Gastrocnemius medialis (tissue), 4 donors: ENCODE results near the gene ARF1. TPM values are rescaled to one million over a fixed set of nuclear protein-coding genes. Genes with fewer than 3 reads are reported as not detected.

ENCODE experiments used
- ATAC-seq, 2 donors: fragments of 150-250 bp; one replicate each; pipeline ENCODE4 v1.9.1; 2016
- DNase-seq, 2 donors: peaks; one replicate each; pipeline ENCODE4 v3.0.0-alpha.2; 2019
- H3K27ac ChIP-seq, 4 donors: fragments of 200-600 bp; sonication (generic); 1 replicate in 1 of 4; 2 replicates in 3 of 4; pipeline ENCODE4 v1.5.1; 2016 to 2018; ENCODE audit warnings: mild to moderate bottlenecking in 2 of 4, moderate library complexity in 1 of 4
- H3K27me3 ChIP-seq, 3 donors: fragments of 200-600 bp; sonication (generic) in 2 of 3; 1 replicate in 1 of 3; 2 replicates in 2 of 3; pipeline versions ENCODE4 v1.5.1 to v1.6.0; 2016 to 2019; ENCODE audit warnings: mild to moderate bottlenecking in 1 of 3, moderate library complexity in 1 of 3
- H3K36me3 ChIP-seq, 2 donors: fragments of 200-600 bp; sonication (generic) in 1 of 2; one replicate each; pipeline ENCODE4 v1.5.1; 2017 to 2018
- H3K4me1 ChIP-seq, 2 donors: fragments of 200-600 bp; sonication (generic) in 1 of 2; one replicate each; pipeline ENCODE4 v1.5.1; 2016 to 2017; ENCODE audit warnings: mild to moderate bottlenecking in 2 of 2
- H3K4me3 ChIP-seq, 4 donors: fragments of 200-600 bp; sonication (generic) in 3 of 4; 1 replicate in 1 of 4; 2 replicates in 3 of 4; pipeline ENCODE4 v1.5.1; 2016 to 2019; ENCODE audit warnings: mild to moderate bottlenecking in 2 of 4
- H3K9me3 ChIP-seq, 3 donors: fragments of 200-600 bp; sonication (generic) in 2 of 3; 1 replicate in 1 of 3; 2 replicates in 2 of 3; pipeline ENCODE4 v1.5.1; 2016 to 2019
- POLR2A ChIP-seq, 2 donors: fragments of 450-650 bp; IDR thresholded peaks; one replicate each; pipeline ENCODE4 v1.6.1; 2017; ENCODE audit warnings: antibody characterized with exemption in 2 of 2, mild to moderate bottlenecking in 2 of 2, moderate library complexity in 2 of 2
- in situ Hi-C, 4 donors: fragments of 200-750 bp; cut with MboI; loops; one replicate each; pipeline versions ENCODE4 v1.15.0 to v1.8.0; 2017; ENCODE audit warnings: low sequenced_read_pairs in 4 of 4
- intact Hi-C: fragments of 100-400 bp; cut with DNase I; formaldehyde crosslinking; loops from one replicate; pipeline ENCODE4 v1.15.1; 2023; ENCODE audit warnings: low total_unique reads
- total RNA-seq, 4 donors: library from RNA; depleted of rRNA; stranded (reverse); fragments of >200 nt; gene quantifications; one replicate each; pipeline versions ENCODE4 v1.1.0 to v1.2.3, GENCODE V29; 2016
- TF ChIP-seq, protein P1 (sequence below), 5 experiments: fragments of 450-650 bp in 3 of 5; fragments of 200-600 bp in 2 of 5; sonication (generic) in 2 of 5; IDR thresholded peaks in 4 of 5; conservative IDR thresholded peaks in 1 of 5; 1 replicate in 4 of 5; 2 replicates in 1 of 5; pipeline ENCODE4 v1.5.1; 2016 to 2019; ENCODE audit warnings: antibody characterized with exemption in 5 of 5, mild to moderate bottlenecking in 3 of 5, moderate library complexity in 3 of 5

ARF1 gene
- total RNA-seq, 4 donors from 2014 or later = 234 to 422 (median 306) TPM

DNA sequence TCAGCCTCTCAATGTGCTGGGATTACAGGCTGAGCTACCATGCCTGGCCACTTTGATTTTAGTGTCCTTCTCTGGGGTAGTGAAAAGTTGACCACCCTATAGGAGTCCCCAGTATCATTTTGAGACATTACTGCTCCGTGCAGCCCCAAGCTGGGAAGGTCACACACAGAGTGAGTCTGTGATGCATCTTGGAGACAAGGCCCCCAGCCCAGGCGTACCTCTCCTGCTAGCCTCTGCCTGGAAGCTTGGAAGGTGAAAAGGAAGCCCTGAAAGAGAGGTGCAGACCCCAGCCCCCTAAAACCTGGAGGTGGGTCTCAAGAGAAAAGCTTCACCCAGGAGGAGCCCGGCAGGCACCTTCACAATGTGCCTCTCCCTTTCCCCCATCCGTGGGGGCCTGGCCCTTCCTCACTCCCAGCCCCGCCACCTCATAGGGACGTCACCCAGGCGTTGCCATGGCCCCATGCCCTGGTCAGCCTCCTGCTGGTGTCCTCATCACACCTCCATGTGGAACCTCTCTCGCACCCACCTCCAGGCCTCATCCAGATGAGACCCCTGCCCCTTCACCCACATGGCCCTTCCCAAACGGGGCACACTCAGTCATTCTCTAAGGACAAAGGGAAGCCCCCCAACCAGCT is 5.6 kb upstream of the ARF1 start:
- H3K4me1 ChIP-seq = peaks cover 7 to 10% of the 10 kb centered on the region in 2 donors
- DNase-seq = peak in 1 of 2 donors; percentile 14
- intact Hi-C loops = loop anchor here (10.0 kb wide), 1 partner anchor 72 kb away; the partner anchor contains the start of gene WNT3A
- no peaks in the 10 kb centered on the region for H3K9me3 ChIP-seq
- no peak for ATAC-seq
- H3K4me3 ChIP-seq = no peak overlapping the region
- peaks cover 0 to 20% (median 3%) of the 10 kb centered on the region in 3 donors for H3K27me3 ChIP-seq
- no peak for TF ChIP-seq POLR2A (IDR thresholded peaks at IDR 0.05)
- TF ChIP-seq, protein P1, sequence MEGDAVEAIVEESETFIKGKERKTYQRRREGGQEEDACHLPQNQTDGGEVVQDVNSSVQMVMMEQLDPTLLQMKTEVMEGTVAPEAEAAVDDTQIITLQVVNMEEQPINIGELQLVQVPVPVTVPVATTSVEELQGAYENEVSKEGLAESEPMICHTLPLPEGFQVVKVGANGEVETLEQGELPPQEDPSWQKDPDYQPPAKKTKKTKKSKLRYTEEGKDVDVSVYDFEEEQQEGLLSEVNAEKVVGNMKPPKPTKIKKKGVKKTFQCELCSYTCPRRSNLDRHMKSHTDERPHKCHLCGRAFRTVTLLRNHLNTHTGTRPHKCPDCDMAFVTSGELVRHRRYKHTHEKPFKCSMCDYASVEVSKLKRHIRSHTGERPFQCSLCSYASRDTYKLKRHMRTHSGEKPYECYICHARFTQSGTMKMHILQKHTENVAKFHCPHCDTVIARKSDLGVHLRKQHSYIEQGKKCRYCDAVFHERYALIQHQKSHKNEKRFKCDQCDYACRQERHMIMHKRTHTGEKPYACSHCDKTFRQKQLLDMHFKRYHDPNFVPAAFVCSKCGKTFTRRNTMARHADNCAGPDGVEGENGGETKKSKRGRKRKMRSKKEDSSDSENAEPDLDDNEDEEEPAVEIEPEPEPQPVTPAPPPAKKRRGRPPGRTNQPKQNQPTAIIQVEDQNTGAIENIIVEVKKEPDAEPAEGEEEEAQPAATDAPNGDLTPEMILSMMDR (IDR thresholded peaks at IDR 0.05 in 4 of 5, conservative IDR thresholded peaks at IDR 0.05 in 1 of 5) = no peak
- in situ Hi-C loops = loop anchor here in 1 of 4 donors (25.0 kb wide), 1 partner anchor 315 kb away; no protein-coding TSS in a partner anchor
- no peaks in the 10 kb centered on the region for H3K36me3 ChIP-seq
- no peak overlapping the region for H3K27ac ChIP-seq

DNA sequence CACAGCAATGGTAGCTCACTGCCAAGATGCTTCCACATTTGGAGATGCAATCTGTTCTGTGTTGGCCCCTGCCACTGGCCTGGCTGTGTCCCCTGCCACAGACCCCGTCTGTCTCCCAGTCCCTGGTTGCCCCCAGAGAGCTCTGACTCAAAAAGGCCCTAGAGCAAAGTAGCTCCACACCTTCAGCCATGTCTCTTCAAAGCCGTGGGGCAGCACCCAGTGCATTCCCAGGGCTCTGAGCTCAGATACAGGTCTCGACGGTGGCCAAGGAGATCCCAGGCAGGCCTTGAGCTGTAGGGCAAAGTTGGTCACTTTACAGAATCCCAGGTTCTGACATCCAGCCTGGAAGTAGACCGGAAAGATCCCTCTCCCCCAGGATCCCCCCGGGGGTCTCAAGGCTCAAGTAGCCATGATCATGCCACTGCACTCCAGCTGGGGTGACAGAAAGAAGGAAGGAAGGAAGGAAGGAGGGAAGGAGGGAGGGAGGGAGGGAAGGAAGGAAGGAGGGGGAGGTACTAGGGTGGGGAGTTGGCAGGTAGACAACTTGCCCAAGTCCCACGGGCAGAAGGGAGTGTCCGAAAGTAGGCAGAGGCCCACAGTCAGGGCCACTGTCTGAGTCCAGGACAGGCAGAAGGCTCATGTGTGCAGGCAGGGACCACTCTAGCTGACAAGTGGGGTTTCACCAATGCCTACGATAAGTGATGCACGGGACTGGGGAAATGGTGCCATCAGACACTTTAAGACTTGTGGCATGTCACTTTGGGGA is 4.8 kb upstream of the ARF1 start:
- DNase-seq (peak in 1 of 2 donors; percentile 9), ATAC-seq (no peak)
- Histone ChIP-seq H3K36me3 (no peaks in the 10 kb centered on the region), H3K4me1 (peaks cover 7 to 10% of the 10 kb centered on the region in 2 donors), H3K4me3 (no peak overlapping the region), H3K27ac (no peak overlapping the region), H3K27me3 (peaks cover 0 to 20% (median 3%) of the 10 kb centered on the region in 3 donors), H3K9me3 (no peaks in the 10 kb centered on the region)
- TF ChIP-seq, protein P1 (IDR thresholded peaks at IDR 0.05 in 4 of 5, conservative IDR thresholded peaks at IDR 0.05 in 1 of 5) = no peak
- no peak for TF ChIP-seq POLR2A (IDR thresholded peaks at IDR 0.05)
- in situ Hi-C loops (loop anchor here in 1 of 4 donors (25.0 kb wide), 1 partner anchor 315 kb away; no protein-coding TSS in a partner anchor), intact Hi-C loops (loop anchor here (10.0 kb wide), 1 partner anchor 73 kb away; the partner anchor contains the start of gene WNT3A)

DNA sequence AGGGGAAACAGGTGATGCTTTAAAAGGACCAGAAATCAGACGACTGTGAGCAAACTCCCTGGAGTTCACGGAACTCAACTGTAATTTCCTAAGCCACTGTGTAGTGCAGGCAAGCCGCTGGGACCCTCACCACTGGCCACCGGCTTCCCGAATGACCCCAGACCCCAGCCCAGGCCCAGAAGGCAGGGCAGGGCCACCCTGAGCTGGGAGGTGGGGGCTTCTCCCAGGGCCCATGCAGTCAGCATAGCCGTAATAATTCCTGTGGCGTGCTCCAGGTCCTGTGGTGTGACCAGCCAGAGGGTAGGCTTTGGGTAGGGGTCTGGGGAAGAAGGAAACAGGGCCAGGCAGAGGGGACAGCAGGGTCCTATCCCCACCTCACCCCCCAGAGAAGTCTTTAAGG is 3.5 kb upstream of the ARF1 start:
- no peak for ATAC-seq
- H3K27me3 ChIP-seq = peaks cover 0 to 12% (median 3%) of the 10 kb centered on the region in 3 donors
- in situ Hi-C loops (loop anchor here in 1 of 4 donors (25.0 kb wide), 1 partner anchor 317 kb away; no protein-coding TSS in a partner anchor), intact Hi-C loops (loop anchor here (10.0 kb wide), 1 partner anchor 74 kb away; the partner anchor contains the start of gene WNT3A)
- H3K27ac ChIP-seq = no peak overlapping the region
- DNase-seq = peak in 1 of 2 donors; percentile 5
- H3K4me1 ChIP-seq = peaks cover 8 to 14% of the 10 kb centered on the region in 2 donors
- H3K9me3 ChIP-seq = no peaks in the 10 kb centered on the region
- no peaks in the 10 kb centered on the region for H3K36me3 ChIP-seq
- no peak overlapping the region for H3K4me3 ChIP-seq
- TF ChIP-seq, protein P1 (IDR thresholded peaks at IDR 0.05 in 4 of 5, conservative IDR thresholded peaks at IDR 0.05 in 1 of 5) = no peak
- TF ChIP-seq POLR2A (IDR thresholded peaks at IDR 0.05) = no peak

DNA sequence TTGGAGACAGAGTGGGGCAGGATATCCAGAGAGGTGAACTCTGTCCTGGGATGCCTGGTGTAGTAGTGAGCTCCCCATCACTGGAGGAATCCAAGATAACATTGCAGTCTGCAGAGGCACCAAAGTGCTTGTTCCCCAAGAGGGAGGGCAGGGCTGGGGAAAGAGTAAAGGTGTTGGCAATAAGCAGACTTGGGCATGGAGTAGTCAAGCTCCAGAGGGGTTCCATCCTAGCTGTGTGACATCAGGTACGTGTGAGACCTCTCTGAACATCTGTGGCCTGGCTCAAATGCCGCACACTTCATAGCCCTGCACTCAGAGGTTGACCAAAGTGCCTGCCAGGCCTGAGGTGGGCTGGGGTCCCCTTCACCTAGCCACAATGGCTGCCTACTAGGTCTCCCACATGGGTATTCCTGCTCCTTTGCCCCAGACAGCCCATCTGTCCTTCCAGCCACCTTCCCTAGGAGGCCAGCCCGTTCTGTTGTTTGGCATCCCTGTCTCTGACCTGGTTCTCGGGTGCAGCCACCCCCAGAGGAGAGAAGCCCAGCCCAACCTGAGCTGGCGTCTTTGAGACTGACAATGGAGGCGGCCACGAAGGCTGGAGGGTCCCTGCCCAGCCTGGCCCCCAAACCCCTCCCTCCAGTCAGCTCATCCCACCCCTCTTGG is 2.8 kb upstream of the ARF1 start:
- intact Hi-C loops = loop anchor here (10.0 kb wide), 5 partner anchors 75 to 1545 kb away; partner anchors contain the start of genes COQ8A, TAF5L, URB2 and WNT3A
- in situ Hi-C loops = loop anchor here in 1 of 4 donors (25.0 kb wide), 1 partner anchor 317 kb away; no protein-coding TSS in a partner anchor

More for the DNA sequence above, 2.8 kb upstream of the ARF1 start:
- Histone ChIP-seq H3K36me3 (no peaks in the 10 kb centered on the region), H3K27me3 (peaks cover 0 to 4% (median 0%) of the 10 kb centered on the region in 3 donors), H3K4me3 (no peak overlapping the region), H3K4me1 (peaks cover 15 to 21% of the 10 kb centered on the region in 2 donors), H3K27ac (no peak overlapping the region), H3K9me3 (no peaks in the 10 kb centered on the region)
- peak in 1 of 2 donors; percentile 9 for DNase-seq
- no peak for ATAC-seq
- TF ChIP-seq POLR2A (IDR thresholded peaks at IDR 0.05) = no peak
- TF ChIP-seq, protein P1 (IDR thresholded peaks at IDR 0.05 in 4 of 5, conservative IDR thresholded peaks at IDR 0.05 in 1 of 5) = no peak
